GM13976 (cell line): ENCODE data around the gene CFAP221.

Experiments used
- DNase-seq: peaks from one replicate; pipeline ENCODE4 v3.0.0; 2012; ENCODE audit warnings: low spot score
- CTCF ChIP-seq: IDR thresholded peaks from 2 replicates; pipeline ENCODE4 v1.5.1; 2012; ENCODE audit warnings: borderline replicate concordance, mild to moderate bottlenecking; ENCODE audit not compliant: insufficient read depth; ENCODE audit errors: extremely low read depth, missing control alignments, control extremely low read depth
- in situ Hi-C: fragments of 300-500 bp; cut with MboI; formaldehyde crosslinking; loops from one replicate; pipeline ENCODE4 v1.12.0; 2022; ENCODE audit warnings: low sequenced_read_pairs, mixed read lengths, inconsistent platforms; ENCODE audit not compliant: unreplicated experiment

Gene CFAP221

DNA sequence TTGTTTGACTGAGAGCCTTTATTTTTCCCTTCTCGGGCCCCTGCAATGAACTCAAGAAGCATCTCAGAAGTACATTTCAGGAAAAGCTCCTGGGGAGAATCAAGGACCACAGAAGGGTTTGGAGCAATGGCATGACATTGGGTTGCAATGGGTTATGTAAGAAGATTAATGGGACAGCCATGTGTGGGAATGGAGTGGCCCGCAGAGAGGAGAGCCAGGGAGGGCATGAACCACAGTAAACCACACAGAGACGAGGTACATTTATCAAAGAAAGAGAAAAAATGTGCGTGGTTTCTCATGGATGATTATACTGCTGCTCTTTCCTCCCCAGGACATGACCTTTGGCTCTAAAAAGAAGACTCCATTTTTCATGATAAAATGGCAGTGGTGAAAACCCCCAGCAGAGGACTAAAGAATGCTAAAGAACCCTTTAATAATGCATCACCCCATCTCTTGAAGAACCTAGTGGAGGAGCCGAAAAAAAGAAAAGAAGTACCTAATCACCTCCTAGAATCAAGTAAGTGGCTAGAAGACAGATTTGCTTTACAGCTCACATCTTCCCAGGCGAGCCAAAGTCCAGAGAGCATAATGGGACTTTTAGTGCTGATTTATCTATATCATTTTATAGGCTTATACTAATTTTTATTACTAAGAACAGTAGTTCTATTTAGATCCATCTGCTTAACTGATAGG lies 1.7 kb downstream of the CFAP221 start:
- TF ChIP-seq CTCF: no peak
- in situ Hi-C loops: no loop called here
- DNase-seq: no peak

GRCh38 chr2:119546447-119546767 lies 2.2 kb downstream of the CFAP221 start:
- in situ Hi-C loops: no loop called here
- no peak for TF ChIP-seq CTCF
- DNase-seq: no peak

DNA sequence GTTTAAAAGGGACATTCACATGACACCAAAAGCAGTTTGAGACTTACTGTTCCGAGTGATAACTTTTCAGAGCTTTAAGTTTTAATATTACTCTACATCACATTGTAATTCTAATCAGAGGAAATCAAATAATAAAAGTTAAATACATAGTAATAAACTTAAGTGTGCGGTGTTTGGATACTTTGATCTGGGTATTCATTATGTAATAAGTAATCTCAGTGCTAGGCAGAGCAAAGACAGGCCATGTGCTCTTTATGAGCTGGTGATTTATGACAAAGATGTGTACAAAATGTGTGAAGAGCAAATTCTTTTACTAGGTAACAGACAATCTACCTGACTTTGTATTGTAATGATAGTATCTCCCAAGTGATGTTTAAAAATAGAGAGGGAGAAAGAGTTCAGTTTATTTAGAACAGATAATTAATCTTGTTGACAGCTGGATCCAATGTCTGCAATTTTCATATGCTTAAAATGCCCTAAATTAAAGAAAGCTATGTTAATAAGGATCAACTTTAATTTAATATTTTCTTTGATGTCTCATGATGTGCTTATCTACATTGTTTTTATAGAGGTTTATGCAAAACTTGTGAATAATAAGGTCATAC lies 4.4 kb downstream of the CFAP221 start:
- in situ Hi-C loops: no loop called here
- TF ChIP-seq CTCF: no peak
- no peak for DNase-seq

GRCh38 chr2:119549241-119549640 lies 5.0 kb downstream of the CFAP221 start:
- no peak for DNase-seq
- in situ Hi-C loops: no loop called here
- TF ChIP-seq CTCF: no peak

- DNase-seq: no peak
- in situ Hi-C loops: no loop called here
- TF ChIP-seq CTCF: no peak
These were observed 6.1 kb downstream of the CFAP221 start for GRCh38 chr2:119550346-119550745.

DNA sequence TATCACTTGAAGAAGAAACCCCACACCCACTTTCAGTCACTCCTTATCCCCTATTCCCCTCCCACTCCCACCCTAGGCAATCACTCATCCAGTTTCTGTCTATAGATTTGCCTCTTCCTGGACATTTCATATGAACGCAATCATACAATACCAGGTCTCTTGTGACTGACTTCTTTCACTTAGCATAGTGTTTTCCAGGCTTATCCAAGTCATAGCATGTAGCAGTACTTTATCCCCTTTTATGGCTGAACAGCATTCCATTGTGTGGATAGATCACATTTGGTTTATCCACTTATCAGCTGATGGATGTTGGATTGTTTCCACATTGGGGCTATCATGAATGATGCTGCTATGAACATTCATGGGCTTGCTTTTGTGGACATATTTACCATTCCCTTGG lies 6.6 kb downstream of the CFAP221 start:
- no peak for DNase-seq
- TF ChIP-seq CTCF: no peak
- in situ Hi-C loops: no loop called here

DNA sequence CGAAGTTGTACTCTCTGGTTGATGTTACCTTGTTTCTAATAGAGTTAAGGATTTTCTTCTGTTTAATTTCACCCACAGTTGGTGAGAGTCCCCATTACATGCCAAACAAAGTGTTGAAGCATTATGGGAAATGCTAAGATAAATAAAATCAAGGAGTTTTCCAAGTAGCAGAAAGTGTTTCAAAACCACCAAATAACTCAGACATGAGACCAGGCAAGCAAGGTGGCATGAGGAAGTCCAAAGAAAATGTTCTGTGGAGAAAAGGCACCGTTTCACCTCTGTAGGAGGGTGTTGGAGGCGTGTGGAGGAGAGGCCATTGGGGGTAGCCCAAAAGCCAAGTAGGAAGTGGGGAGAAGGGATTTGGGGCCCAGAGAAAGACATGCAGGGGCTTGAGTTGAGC lies 8.7 kb downstream of the CFAP221 start:
- DNase-seq: no peak
- in situ Hi-C loops: no loop called here
- TF ChIP-seq CTCF: no peak
